B cell (primary cell): ENCODE results near the gene FMN2.

Source experiments
- CTCF ChIP-seq: fragments of 200-600 bp; IDR thresholded peaks from one replicate; pipeline ENCODE4 v1.8.0; 2022; ENCODE audit warnings: antibody characterized with exemption, mild to moderate bottlenecking
- EZH2 ChIP-seq: IDR thresholded peaks from 2 replicates; pipeline ENCODE4 v1.6.1; 2012; ENCODE audit warnings: borderline replicate concordance, low read depth, mild to moderate bottlenecking, moderate library complexity, low read length; ENCODE audit not compliant: insufficient read depth, poor library complexity, severe bottlenecking

GRCh38 chr1:240234485-240235210 is 143.0 kb downstream of the FMN2 start:
- TF ChIP-seq CTCF (no peak), EZH2 (no peak)
